HTR-8/SVneo (cell line): ENCODE data around the gene PREX1.

Experiments used
- DNase-seq: peaks from one replicate; pipeline ENCODE4 v3.0.0; 2011; ENCODE audit warnings: low spot score, mixed read lengths; ENCODE audit not compliant: insufficient read length
- FAIRE-seq: peaks from 2 replicates; lab custom pipeline; 2011; peaks lifted over from hg19 to GRCh38; lab: Jason Lieb, UNC

PREX1 gene

DNA sequence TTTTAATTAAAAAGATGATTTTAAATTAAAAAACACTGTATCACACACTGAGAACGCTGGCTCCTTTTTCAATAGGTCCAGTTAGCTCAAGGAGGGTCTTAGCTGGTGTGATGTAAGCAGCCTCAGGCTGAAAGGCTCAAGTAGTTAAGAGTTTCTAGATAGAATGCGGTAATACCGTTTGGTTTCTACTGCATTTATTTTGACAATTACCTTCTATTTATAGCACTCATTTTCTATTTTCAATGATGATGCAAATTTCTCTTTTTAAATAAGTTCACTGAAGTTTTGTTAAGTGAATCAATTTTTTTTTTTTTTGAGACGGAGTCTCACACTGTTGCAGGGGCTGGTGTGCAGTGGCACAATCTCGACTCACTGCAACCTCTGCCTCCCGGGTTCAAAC, 87.1 kb downstream of the PREX1 start:
- FAIRE-seq (no peak), DNase-seq (no peak)

DNA sequence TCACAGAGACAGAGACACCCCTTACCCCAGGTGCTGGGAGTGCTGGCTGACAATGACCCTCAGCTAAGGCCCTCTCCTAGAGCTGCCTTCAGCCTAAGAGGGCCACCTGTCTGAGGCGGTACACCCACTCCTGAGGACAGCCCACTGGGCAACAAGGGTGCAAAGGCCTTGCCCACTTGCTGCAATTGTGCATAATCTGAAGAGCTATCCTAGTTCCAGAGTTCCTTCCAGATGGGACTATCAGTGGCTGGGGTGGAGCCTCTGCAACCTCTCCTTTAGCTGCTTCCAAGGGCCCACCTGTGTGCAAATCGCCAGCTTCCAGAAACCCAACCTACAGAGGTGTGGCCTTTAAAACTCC, 87.5 kb downstream of the PREX1 start:
- DNase-seq (no peak), FAIRE-seq (no peak)

DNA sequence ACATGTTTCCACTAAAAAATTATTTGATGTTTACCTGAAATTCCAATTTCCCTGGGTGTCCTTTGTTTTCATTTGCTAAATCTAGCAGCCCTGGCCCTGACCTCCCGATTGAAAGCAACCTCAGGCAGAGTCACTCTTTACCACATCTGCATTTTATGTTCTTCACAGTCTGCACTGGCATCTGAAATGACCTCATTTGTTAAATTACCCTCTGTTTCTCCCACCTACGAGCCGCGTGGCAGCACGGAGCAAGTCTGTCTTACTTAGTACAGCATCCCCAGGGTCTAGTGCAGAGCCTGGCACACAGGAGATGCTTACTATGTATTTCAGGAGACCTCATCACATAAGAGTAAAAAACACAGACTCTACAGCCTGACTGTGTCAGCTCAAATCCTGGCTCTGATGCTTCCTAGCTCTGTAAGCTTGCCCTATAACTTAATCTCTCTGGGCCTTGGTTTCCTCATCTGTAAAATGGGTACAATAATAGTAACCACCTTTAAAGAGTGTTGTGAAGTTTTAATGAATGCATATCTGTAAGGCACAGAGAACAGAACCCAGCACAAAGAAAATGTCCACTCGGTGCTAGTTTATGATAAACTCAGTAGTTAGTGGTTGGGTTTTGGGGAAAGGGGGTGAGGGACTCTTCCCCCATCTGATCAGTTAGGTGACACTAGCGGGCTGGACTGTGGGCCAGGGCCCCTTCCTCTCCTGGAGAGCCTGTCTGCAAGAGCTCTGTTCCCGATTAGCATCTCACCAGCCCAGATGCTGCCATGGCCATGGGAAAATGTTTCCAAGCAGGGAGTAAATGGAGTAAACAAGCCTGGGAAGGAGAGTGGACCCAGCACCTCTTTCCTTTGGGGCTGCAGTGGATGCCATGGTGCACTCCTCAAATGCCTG, 88.2 kb downstream of the PREX1 start:
- DNase-seq (no peak), FAIRE-seq (peak; percentile 82)

DNA sequence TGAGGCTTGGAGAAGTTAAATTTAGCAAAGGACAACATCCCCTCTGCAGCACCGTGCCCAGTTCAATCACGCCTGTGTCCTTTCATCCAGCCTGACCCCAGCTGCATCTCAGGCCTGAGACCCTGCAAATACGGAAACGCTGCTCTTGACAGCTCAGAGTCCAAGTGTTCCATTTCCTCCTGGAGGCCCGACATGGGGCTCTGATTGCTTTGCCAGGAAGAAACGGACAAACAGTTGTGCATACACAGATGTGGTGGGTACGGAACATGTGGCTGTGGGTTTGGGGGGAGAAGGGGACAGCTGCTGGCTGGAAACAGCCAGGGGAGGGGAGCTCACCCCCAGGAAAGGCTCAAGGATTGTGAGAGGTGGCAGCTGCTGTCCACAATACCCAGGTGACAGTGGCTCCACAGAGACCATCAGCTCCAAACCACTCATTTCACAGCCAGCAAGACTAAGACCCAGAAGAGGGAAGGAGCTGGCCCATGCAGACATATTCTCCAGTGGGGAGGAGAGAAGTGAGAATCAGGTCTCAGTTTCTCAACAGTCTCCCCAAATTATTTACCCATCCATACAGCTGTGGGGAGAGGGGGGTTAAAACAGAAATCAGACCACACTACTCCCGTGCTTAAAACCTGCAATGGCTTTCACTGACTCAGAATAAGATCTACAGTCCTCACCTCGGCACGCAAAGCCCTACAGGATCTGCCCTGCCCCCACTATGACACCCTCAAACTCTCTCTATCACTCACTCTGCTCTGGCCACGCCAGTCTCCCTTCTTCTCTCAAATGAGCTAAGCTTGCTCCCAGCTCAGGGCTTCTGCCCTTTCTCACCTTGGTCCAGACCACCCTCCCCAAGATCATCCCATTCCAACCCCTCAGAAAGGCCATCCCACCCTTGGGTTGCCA, 89.1 kb downstream of the PREX1 start:
- no peak for DNase-seq
- FAIRE-seq, result peak; percentile 71

DNA sequence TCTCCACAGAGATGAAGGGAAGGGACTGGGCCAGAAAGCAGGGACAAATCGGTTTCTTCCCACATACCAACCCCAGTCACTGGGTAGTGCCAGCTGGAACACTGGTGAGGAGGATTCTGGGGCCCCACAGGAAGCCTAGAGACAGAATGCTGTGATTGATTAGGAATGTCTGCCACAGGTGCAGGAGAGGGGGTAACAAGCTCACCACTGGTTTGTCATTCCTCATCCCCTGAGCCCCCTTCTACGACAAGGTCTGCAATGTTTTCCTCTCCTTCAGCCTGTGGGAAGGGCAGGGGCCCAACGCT, 89.8 kb downstream of the PREX1 start:
- FAIRE-seq (no peak), DNase-seq (no peak)

DNA sequence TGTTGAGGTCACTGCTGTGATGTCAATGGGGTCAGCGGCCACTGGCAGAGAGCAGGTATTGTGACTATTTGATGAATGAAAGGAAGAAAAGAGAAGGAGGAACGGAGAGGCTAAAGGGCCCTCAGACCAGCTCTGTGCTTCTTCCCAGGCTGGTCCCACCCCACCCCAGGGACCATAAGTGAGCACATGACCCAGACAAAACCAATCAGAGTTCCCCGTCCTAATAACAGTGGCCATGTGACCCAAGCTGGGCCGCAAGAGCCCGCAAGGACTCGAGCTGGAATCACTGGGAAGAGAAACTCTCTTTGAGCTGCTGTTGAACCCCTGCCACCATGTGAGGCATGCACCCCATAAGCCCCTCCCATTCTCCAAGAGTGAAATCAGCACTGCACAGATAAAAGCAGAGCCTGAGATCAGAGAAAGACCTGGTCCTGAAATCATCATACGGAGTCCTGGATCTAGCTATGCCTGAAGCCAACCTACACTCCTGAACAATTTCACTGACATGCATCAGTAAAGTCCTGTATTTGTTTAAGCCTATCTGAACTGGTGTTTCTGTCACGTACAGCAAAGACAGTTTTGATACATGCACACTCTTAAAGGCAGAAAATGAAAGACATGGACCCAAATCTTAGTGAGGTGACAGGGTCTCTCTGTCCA, 90.2 kb downstream of the PREX1 start:
- FAIRE-seq (peak; percentile 69), DNase-seq (no peak)

DNA sequence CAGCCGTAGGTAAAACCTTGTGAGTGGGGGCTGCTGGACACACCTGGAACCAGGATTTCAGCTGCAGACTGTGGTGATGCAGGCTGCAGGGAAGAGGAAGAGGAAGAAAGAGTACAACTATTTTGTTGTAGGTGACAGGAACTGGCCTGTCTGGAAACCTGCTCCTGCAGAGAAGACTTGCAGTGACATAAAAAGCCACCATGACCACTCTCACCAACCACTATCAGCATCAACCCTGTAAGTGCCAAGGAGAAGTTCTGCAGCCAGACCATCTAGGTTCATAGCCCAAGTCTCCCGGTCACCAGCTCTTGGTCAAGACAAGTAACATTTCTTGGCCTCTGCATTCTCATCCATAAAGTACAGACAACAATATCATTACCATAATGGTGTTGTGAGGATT, 91.2 kb downstream of the PREX1 start:
- DNase-seq (no peak), FAIRE-seq (no peak)

DNA sequence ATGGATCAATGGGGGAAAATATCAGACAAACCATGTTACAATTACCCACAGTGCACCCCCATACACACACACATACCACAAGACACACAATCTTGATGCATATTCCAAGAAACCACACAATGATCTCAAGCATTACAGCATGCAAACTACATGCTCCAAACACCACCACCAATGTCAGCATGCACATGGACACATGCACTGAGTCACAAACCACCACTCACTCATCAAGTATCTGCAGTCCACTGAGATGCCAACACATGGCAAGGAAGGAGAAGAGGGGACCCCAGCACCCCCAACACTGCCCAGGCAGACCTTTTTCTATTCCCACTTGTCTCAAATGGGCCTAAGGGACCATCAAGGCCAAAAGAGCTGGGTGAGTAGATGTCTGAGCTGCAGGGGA, 91.6 kb downstream of the PREX1 start:
- peak; percentile 78 for FAIRE-seq

DNA sequence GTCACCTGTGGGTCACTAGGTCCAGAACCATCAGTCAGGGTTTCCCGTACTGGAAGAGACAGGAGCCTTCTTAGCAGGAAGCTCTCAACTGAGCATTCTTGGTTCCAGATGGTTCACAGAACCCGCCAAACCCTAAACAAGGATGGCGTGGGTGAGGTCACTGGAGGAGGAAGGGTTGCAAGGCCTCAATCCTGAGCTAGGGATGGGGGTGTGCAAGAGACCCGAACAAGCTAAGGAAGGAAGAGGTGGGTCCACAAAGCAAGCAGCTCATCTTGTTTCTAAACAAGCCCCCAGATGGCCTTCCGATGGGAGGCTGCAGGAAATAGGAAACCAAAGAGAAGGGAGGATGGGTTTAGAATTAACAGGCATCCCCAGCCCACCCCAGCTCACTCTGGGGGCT, 92.7 kb downstream of the PREX1 start:
- no peak for FAIRE-seq
- DNase-seq, result no peak

More for the DNA sequence above, 91.6 kb downstream of the PREX1 start:
- no peak for DNase-seq

DNA sequence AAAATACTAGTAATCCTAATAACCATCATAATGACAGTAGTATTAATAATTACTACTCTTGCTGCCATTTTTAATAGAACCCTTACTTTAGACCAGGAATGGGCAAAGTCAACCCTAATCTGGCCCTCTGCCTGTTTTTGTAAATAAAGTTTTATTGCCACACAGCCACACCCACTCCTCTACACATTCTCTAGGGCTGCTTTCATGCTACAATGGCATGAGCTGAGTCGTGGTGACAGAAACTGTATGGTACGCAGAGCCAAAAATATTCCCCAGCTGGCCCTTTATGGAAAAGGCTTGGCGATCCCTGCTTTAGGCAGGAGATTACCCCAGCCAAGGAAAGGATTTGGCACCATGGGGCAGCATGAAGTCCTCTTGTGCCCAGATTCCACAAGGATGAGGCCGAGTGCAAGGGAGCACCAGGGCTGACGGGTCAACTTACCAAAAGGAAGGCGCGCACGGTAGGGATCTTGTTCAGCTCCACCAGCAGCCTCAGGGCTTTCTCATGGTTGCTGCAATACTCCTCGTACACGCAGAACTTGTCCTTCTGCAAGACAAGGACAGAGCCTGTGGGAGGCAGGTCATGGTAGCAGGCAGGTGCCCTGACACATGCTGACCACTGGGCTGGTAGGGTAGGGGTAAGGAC, 93.6 kb downstream of the PREX1 start:
- FAIRE-seq (peak; percentile 69), DNase-seq (no peak)

DNA sequence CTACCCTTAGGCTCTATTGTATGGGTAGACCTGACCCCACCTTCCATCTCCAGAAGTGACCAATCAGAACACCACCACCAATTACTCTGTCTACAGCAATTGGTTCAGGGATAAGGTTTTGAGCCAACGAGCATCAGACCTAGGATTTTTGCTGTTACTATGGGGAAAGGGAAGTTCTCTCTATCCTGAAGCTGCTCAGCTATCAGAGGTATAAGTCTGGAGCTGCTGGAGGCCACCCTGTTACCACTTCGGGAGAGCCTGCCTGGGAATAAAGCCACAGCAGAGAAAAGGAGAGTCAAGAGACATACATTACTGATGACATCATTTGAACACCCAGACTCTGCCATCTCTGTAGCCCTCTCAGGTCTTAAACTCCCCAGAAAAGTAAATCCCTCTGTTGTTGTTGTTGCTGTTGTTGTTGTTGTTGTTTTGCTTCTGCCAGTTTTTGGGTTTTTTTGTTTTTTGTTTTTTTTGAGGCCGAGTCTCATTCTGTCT, 94.5 kb downstream of the PREX1 start:
- FAIRE-seq, result peak; percentile 65
- peak; percentile 54 for DNase-seq

DNA sequence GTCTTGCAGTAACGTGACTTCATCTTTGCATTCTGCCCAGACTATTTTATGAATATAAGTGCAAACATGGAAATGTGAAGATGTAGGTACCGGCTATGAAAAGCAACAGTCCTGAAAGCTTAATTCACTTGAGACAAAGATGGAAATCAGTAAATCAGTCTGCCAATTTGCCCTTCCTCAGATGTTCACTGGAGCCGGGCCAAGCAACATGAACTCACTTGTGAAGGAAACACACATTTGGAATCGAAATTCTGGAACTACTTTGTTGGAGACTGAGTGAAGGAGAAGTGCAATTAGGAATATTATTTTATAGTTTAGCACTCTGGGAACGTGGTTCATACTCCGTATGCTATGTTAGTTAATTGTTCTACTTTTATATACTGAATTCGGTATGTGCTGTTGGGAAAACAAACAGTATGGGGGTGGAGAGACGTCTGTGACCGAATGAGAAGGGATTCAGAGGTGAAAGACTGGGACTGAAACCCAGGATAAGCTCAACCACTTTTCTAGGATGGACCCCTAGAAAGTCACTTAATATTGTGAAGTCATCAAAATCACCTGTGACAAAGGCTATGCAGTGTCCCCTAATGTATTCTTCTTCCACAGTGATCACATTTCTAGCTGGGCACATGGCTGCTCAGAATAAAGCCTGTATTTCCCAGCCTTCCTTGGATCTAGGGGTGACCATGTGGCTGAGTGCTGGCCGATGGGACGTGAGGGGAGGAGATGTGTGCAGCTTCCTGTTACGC, 95.5 kb downstream of the PREX1 start:
- FAIRE-seq (no peak), DNase-seq (no peak)

DNA sequence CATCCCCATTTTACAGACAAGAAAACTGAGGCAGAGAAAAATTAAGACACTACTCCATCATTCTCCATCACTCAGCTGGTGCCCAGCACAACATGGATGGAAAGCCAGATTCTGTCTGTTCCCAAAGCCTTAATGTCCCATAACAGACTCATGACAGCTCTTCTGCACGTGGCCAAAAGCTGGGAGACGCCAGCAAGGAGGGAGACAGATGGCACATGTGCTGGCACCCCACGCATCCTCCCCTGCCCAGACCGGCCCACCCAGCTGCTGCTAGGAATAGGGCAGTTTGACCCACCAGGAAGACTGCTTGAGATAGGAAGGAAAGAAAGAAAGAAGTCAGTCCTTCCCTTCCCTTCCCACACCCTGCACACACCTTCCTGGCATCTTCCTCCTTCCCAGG, 96.3 kb downstream of the PREX1 start:
- FAIRE-seq, result peak; percentile 73
- no peak for DNase-seq

DNA sequence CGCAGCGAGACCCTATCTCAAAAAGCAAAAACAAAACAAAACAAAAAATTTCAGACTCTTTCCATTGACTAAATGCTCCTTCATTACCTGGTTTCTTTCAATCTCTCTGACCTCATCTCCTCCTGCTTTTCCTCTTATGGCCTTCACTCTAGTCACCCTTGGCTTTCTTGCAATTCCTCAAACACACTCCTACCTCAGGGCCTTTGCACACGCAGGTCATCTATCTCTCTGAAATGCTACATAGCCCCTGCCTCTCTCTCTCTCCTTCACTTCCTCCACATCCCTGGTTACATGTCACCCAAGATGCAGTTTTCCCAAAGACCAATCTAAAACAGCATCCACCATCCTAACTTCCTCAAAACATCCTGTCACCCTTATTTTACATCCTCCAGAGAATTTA, 96.8 kb downstream of the PREX1 start:
- DNase-seq (no peak), FAIRE-seq (no peak)

DNA sequence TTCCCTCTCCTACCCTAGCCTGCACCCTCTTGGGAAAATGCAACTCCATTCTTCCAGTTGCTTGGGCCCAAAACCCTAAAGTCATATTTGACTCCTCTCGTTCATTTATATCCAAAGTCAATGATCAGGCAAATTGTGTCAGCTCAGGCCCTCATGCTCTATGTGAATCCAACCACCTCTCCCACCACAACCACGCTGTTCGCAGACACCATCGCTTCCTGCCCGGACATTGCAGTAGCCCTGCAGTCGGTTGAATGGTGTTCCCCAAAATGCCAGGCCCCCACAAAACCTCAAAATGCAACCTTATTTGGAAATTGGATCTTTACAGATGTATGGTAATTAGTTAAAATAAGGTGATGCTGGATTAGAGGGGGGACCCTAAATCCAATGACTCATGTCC, 98.3 kb downstream of the PREX1 start:
- FAIRE-seq (peak; percentile 48), DNase-seq (no peak)

DNA sequence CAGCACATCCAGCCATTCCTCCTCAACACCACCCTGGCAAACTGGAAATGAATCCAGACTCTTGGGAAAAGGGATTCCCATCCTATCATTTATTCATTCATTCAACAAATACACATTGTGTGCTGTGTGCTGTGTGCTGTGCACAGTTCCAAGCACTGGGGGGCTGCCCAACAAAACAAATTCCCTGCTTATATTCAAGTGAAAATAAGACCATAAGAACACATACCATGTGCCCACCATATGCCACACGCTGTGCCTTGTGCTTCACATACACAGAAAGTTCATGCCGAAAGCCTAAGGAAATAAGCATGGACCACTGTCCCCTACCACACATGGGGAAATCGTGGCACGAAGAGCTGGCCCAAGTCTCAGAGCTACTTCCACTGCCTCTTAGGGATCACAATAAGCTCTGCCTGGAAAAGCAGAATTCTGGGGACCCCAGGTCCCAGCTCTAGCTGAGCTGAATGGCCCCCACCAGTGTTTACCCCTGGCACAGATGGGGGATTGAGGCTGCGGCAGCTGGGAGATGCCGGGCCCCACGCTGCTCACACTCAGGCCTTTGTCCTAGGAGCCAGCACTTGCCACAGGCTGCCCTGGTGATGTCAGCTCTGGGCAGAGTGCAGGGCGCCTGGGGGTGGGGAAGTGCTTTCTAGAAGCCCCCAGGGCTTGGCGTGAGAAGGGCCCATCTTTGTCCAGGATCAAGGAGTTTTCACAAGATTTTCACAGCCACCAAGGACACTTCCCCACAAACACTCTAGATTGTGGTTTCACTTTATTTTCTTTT, 99.6 kb downstream of the PREX1 start:
- FAIRE-seq (no peak), DNase-seq (no peak)

DNA sequence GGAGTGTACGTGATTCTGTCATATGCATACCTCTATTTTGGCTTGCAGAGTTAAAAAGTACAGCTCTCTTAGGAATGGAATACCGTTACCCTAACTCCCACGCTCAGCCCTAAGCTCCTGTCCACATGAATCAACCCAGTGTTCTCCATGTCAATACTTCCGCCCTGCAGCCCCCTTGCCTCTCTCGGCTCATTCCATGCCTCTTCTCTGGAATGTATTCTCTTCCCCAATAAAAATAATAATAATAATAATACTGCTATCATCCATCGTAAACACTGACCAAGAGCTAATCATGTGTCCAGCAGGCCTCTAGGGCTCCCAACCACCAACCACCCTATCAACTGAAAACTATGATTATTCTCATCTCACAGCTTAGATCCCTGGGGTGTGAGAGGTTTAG, 100.6 kb downstream of the PREX1 start:
- no peak for FAIRE-seq

DNA sequence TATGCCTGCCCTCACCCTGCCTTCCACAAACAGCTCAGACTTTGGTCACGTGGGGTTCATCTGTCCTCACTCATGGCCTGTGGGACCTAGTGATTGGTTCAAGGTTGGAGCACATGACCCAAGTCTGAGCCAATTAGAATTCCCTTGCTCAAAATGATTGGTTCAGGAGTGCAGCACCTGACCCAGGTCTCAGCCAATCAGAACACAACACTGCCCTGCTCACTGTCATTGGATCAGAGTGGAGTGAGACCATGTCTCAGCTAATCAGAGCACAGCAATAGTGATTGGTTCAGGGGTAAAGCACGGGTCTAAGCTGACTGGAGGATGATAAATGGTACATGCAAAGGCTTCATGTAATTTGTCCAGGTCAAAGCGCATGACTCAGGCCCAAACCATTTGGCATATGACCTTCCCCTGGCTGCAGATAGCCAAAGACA, 102.2 kb downstream of the PREX1 start:
- DNase-seq, result peak; percentile 84
- peak; percentile 82 for FAIRE-seq

More for the DNA sequence above, 100.6 kb downstream of the PREX1 start:
- no peak for DNase-seq
